Bronchial epithelial cell (primary cell): ENCODE data around the gene ZNF76. TPM values are rescaled to one million over a fixed set of nuclear protein-coding genes. Genes with fewer than 3 reads are reported as not detected.

ENCODE experiments used
- DNase-seq: peaks from one replicate; pipeline ENCODE4 v3.0.0-alpha.2; 2010; ENCODE audit warnings: low read depth
- FAIRE-seq: peaks from 2 replicates; lab custom pipeline; 2011; peaks lifted over from hg19 to GRCh38; lab: Jason Lieb, UNC
- H3K27me3 ChIP-seq: 2 replicates; pipeline ENCODE4 v1.5.1; 2011; ENCODE audit warnings: low read length; ENCODE audit not compliant: control insufficient read depth, insufficient read depth
- H3K36me3 ChIP-seq: 2 replicates; pipeline ENCODE4 v1.5.1; 2011; ENCODE audit warnings: low read length; ENCODE audit not compliant: control insufficient read depth, insufficient read depth
- H3K4me3 ChIP-seq: 2 replicates; pipeline ENCODE4 v1.5.1; 2011; ENCODE audit warnings: mild to moderate bottlenecking, low read depth, low read length, control low read depth
- CTCF ChIP-seq: IDR thresholded peaks from 2 replicates; pipeline ENCODE4 v1.5.1; 2011; ENCODE audit warnings: mild to moderate bottlenecking, moderate library complexity, low read length, control low read depth, inconsistent platforms; ENCODE audit not compliant: insufficient read depth, severe bottlenecking
- total RNA-seq: library from RNA; depleted of rRNA; stranded (reverse); fragments of >200 nt; gene quantifications from 2 replicates; pipeline ENCODE4 v1.2.1, GENCODE V29; 2014

The ZNF76 gene
- total RNA-seq, 1 donor from 2014 or later, result 5.3 TPM

- FAIRE-seq (no peak), DNase-seq (peak; percentile 75)
- TF ChIP-seq CTCF, result no peak
- Histone ChIP-seq H3K4me3 (no peak overlapping the region), H3K27me3 (no peaks in the 10 kb centered on the region), H3K36me3 (peaks cover 6% of the 10 kb centered on the region)
Observed at GRCh38 chr6:35341557-35341956, 82.0 kb downstream of the ZNF76 start.

- DNase-seq, result peak; percentile 89
- Histone ChIP-seq H3K36me3 (peaks cover 9% of the 10 kb centered on the region), H3K27me3 (no peaks in the 10 kb centered on the region), H3K4me3 (peak within 1 kb of the TSS; percentile 88)
- FAIRE-seq, result no peak
- TF ChIP-seq CTCF, result peak; percentile 88
Observed at GRCh38 chr6:35342258-35343091, 82.9 kb downstream of the ZNF76 start, which contains the start of gene PPARD. TSS of gene PPARD (plus strand) at chr6:35342558. CDS start at chr6:35411088, 68,530 bp downstream.

GRCh38 chr6:35343092-35343834, 83.7 kb downstream of the ZNF76 start:
- FAIRE-seq (no peak), DNase-seq (peak; percentile 30)
- no peak for TF ChIP-seq CTCF
- H3K4me3 ChIP-seq, result peak overlapping the region; percentile 88
- H3K36me3 ChIP-seq, result peaks cover 10% of the 10 kb centered on the region
- no peaks in the 10 kb centered on the region for H3K27me3 ChIP-seq

GRCh38 chr6:35343835-35344550, 84.5 kb downstream of the ZNF76 start:
- DNase-seq (no peak), FAIRE-seq (no peak)
- H3K36me3 ChIP-seq, result peaks cover 12% of the 10 kb centered on the region
- TF ChIP-seq CTCF, result no peak
- H3K4me3 ChIP-seq, result peak overlapping the region; percentile 88
- H3K27me3 ChIP-seq, result no peaks in the 10 kb centered on the region

Other genes starting within 250 kb of the ZNF76 start
- gene TCP11, start 118.4 kb upstream of the ZNF76 start, total RNA-seq, result not detected in 2 replicates
- not detected in 2 replicates for gene SCUBE3, start 45.8 kb upstream of the ZNF76 start, total RNA-seq
- 25.0 and 26.0 TPM in 2 replicates for gene DEF6, start 38.1 kb downstream of the ZNF76 start, total RNA-seq
- 10.3 and 16.9 TPM in 2 replicates for gene PPARD, start 82.8 kb downstream of the ZNF76 start, total RNA-seq
- 41.5 and 46.3 TPM in 2 replicates for gene FANCE, start 192.6 kb downstream of the ZNF76 start, total RNA-seq
- 1,892 and 2,665 TPM in 2 replicates for gene RPL10A, start 208.7 kb downstream of the ZNF76 start, total RNA-seq
- 5.3 and 7.6 TPM in 2 replicates for gene TEAD3, start 237.3 kb downstream of the ZNF76 start, total RNA-seq